Activated T-cell treated with anti-CD3 and anti-CD28 coated beads for 48 hours (primary cell): ENCODE results near the gene HFM1.

ENCODE experiments used
- DNase-seq: peaks from one replicate; pipeline ENCODE4 v3.0.0-alpha.2; 2020; ENCODE audit warnings: low read depth

HFM1 gene

GRCh38 chr1:91234181-91234580 is 170.5 kb downstream of the HFM1 start:
- no peak for DNase-seq

- no peak for DNase-seq
These were observed 177.9 kb downstream of the HFM1 start for GRCh38 chr1:91226741-91227140.

GRCh38 chr1:91224878-91225277 is 179.8 kb downstream of the HFM1 start:
- no peak for DNase-seq

- no peak for DNase-seq
These were observed 183.6 kb downstream of the HFM1 start for GRCh38 chr1:91221017-91221416.

GRCh38 chr1:91217911-91218310 is 186.7 kb downstream of the HFM1 start:
- no peak for DNase-seq
